GM12874 (cell line): ENCODE results near the gene CXXC5.

Experiments used
- CTCF ChIP-seq: IDR thresholded peaks from 2 replicates; pipeline ENCODE4 v1.5.1; 2011; ENCODE audit warnings: low read depth, mild to moderate bottlenecking, control low read depth, low read length, moderate library complexity; ENCODE audit not compliant: insufficient read depth

CXXC5 gene

GRCh38 chr5:139641116-139642080 lies 6.8 kb upstream of the CXXC5 start:
- no peak for TF ChIP-seq CTCF

- no peak for TF ChIP-seq CTCF
Observed at GRCh38 chr5:139642213-139642612, 5.9 kb upstream of the CXXC5 start.

- no peak for TF ChIP-seq CTCF
Observed at GRCh38 chr5:139642891-139643871, 5.0 kb upstream of the CXXC5 start.

GRCh38 chr5:139644001-139644456 lies 4.1 kb upstream of the CXXC5 start:
- TF ChIP-seq CTCF: no peak

- no peak for TF ChIP-seq CTCF
Observed at GRCh38 chr5:139644646-139645429, 3.3 kb upstream of the CXXC5 start.

- TF ChIP-seq CTCF: no peak
Observed at GRCh38 chr5:139645430-139645871, 2.7 kb upstream of the CXXC5 start.

GRCh38 chr5:139646111-139646510 lies 2.0 kb upstream of the CXXC5 start:
- no peak for TF ChIP-seq CTCF
